ENCODE results near the gene MAST3.

Gene MAST3

DNA sequence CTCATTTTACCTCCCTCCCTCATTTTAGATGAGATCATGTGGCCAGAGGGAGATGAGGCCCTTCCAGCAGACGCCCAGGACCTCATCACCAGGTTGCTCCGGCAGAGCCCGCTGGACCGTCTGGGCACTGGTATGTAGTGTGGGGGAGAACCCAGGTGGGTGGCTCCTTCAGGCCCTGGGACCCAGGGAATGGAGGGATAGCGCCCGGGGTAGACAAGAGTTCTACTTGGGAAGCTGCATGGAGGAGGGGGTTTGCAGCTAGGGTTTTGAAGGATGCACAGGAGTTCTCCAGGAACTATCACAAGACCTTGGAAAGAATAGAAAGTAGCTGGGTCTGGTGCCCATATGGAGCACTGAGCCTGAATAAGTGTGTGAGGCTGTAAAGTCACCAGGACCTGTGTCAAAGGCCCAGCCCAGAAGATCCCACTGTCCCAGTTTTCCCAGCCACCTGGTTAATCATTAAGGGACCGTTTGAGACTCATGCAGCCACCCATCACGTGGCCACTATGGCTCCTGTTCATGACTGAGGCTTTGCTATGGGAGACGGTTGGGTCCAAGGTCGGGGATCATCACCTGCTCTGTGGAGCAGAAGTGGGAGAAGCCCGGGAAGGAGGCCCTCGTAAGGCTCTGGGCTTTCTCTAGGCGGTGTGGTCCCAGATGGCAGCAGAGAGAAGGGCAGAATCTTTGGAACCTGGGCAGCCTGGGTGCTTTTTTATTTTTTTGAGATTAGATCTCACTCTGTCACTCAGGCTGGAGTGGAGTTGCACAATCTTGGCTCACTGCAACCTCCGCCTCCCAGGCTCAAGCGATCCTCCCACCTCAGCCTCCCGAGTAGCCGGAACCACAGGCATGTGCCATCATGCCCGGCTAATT is 38.4 kb downstream of the MAST3 start:
- no peak for DNase-seq (ENCODE audit: low read depth in 2 of 3, low spot score in 2 of 3)

DNA sequence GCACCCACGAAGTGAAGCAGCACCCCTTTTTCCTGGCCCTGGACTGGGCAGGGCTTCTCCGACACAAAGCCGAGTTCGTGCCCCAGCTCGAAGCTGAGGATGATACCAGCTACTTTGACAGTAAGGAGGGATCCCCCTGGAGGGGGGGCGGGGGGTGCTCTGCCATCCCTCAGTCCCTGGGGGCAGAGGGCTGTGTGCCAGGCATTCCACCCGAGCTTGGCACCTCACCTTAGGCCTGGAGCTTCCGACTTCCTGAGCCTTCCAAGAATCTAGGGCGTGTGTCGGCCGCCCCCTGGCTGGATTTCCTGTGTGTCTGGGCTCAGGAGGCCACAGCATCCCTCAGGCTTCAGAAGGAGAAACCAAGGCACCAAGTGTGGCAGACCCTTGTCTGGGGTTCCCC is 39.7 kb downstream of the MAST3 start:
- DNase-seq (ENCODE audit: low read depth in 2 of 3, low spot score in 2 of 3) = no peak

DNA sequence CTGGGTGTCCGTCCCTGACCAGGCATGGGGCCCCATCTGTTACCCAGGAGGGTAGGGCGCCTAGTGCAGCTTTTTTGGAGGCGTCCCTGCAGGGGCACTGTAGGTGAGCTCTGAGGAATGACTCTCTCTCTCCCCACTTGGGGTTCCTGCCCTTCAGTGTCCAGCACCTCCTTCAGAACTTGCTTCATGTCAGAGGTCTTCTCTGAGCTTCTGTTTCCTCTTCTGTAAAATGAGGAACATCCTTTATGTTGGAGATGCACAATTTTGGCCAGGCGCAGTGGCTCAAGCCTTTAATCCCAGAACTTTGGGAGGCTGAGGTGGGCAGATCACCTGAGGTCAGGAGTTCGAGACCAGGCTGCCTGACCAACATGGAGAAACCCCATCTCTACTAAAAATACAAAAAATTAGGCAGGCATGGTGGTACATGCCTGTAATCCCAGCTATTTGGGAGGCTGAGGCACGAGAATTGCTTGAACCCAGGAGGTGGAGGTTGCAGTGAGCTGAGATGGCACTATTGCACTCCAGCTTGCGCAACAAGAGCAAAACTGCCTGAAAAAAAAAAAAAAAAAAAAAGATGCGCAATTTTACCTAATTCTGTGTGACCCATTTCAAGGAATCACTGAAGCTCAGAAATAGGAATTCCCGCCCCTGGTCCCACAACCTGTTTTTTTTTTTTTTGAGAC is 40.2 kb downstream of the MAST3 start:
- no peak for DNase-seq (ENCODE audit: low read depth in 2 of 3, low spot score in 2 of 3)

DNA sequence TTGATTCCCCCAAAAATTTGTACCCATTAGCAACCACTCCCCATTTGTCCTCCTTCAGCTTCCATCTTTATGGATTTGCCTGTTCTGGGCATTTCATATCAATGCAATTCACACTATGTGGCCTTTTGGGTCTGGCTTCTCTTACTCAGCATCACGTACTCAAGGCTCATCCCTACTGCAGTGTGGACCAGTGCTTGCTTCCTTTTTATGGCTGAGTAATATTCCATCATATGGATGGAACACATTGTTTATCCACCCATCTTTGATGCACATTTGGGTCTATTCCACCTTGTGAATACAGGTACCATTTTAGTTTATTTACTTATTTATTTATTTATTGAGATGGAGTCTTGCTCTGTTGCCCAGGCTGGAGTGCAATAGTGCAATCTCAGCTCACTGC is 42.9 kb downstream of the MAST3 start:
- DNase-seq (ENCODE audit: low read depth in 2 of 3, low spot score in 2 of 3) = no peak

DNA sequence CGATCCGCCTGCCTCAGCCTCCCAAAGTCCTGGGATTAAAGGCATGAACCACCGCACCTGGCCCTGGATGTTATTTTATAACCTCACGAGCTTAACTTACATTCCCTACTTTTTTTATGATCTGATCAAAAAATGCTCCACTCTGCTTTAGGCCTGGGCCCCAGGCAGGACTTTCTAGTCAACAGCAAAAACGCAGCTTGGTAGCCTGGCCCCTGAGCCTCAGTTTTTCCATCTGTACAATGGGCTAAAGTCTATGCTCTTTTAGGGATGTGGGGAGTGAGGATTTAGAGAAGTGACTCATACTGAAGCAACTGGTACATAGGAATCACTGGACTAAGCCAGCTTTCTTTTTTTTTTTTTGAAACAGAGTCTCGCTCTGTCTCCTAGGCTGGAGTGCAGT is 43.5 kb downstream of the MAST3 start:
- DNase-seq (ENCODE audit: low read depth in 2 of 3, low spot score in 2 of 3) = no peak

DNA sequence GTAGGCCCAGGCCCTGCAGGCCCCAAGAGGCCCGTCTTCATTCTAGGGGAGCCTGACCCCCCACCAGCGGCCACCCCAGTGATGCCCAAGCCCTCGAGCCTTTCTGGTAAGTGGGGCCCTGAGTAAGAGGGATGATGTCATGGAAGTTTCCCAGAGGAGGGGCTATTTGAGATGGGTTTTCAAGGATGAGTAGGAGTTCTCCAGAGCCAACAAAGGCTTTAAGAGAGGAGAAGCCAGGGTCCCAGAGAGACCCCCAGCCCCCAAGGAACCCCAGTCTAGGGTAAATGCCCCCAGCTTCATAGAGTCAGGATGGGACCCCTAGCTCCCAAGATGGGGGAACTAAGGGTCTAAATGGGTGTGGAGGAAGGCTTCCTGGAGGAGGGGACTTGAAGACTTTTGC is 46.3 kb downstream of the MAST3 start:
- no peak for DNase-seq (ENCODE audit: low read depth in 2 of 3, low spot score in 2 of 3)

DNA sequence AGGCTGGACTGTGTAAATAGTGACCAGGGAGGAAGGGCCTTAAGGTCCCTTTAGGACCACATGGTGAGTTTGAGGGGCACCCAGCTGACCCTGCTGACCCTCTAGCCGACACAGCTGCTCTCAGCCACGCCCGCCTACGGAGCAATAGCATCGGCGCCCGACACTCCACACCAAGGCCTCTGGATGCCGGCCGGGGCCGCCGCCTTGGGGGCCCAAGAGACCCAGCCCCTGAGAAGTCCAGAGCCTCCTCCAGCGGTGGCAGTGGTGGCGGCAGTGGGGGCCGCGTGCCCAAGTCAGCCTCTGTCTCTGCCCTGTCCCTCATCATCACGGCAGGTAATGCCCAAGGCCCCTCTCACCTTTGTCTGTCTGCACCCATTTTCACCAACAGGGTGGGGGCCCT is 46.8 kb downstream of the MAST3 start:
- DNase-seq (ENCODE audit: low read depth in 2 of 3, low spot score in 2 of 3) = no peak

DNA sequence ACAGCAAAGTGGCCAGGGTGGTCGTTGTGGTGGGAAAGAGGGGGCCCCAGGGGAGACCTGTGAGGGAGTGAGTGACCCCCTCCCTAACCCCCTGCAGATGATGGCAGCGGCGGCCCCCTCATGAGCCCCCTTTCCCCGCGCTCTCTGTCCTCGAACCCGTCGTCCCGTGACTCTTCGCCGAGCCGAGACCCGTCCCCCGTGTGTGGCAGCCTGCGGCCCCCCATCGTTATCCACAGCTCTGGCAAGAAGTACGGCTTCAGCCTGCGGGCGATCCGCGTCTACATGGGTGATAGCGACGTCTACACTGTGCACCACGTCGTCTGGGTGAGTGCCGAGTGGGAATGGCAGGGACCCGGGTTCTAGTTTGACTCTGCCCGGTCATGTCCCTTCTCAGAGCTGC is 47.3 kb downstream of the MAST3 start:
- DNase-seq (ENCODE audit: low read depth in 2 of 3, low spot score in 2 of 3) = no peak

DNA sequence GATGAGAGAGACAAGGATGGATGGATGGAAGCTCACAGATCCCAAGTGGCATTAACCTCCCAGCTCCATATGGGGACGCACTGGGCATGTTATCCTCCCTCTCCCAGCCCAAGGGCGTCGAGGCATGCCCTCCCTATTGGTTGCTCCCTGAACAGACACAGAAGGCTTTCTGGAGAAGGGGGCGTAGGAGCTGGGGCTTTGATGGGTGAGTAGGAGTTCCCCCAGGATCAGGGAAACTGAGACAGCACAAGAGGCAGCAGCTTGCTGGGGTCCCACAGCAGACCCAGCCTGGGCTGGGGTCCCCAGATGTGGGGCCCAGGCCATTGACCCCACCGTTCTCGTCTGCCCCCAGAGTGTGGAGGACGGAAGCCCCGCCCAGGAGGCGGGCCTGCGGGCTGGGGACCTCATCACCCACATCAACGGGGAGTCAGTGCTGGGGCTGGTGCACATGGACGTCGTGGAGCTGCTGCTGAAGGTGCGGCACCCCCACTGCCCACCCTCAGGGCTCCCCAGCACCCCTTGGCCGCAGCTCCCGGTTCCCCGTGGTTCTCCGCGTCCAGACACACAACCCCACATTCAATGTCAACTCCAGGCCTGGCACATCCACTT is 47.9 kb downstream of the MAST3 start:
- no peak for DNase-seq (ENCODE audit: low read depth in 2 of 3, low spot score in 2 of 3)

DNA sequence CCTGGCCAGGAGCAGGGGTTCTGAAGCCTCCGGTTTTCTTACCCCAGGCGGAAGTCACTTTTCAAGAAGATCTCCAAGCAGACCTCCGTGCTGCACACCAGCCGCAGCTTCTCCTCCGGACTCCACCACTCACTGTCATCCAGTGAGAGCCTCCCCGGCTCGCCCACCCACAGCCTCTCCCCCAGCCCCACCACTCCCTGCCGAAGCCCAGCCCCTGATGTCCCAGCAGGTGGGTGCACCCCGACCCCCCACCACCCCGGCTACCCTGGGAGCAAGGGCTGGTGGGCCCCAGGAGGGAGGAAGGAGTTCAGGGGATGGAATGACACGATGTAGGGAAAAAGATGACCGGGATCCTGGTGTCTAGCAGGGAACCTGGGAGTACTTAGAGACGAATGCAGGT is 49.8 kb downstream of the MAST3 start:
- DNase-seq (ENCODE audit: low read depth in 2 of 3, low spot score in 2 of 3) = no peak

DNA sequence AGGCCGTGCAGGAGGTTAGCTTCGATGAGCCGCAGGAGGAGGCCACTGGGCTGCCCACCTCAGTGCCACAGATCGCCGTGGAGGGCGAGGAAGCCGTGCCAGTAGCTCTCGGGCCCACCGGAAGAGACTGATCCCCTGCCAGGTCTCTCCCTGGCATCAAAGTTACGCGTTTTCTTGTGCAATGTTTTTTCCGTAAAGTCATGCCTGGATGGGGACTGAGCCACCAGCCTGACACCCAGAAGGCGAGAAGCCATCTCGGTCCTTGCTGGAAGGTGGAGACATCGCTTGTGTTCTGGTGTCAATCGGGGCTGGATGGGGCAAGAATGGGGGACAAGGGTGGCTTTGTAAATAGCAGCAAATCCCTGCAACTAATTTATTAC is 52.0 kb downstream of the MAST3 start:
- no peak for DNase-seq (ENCODE audit: low read depth in 2 of 3, low spot score in 2 of 3)

DNA sequence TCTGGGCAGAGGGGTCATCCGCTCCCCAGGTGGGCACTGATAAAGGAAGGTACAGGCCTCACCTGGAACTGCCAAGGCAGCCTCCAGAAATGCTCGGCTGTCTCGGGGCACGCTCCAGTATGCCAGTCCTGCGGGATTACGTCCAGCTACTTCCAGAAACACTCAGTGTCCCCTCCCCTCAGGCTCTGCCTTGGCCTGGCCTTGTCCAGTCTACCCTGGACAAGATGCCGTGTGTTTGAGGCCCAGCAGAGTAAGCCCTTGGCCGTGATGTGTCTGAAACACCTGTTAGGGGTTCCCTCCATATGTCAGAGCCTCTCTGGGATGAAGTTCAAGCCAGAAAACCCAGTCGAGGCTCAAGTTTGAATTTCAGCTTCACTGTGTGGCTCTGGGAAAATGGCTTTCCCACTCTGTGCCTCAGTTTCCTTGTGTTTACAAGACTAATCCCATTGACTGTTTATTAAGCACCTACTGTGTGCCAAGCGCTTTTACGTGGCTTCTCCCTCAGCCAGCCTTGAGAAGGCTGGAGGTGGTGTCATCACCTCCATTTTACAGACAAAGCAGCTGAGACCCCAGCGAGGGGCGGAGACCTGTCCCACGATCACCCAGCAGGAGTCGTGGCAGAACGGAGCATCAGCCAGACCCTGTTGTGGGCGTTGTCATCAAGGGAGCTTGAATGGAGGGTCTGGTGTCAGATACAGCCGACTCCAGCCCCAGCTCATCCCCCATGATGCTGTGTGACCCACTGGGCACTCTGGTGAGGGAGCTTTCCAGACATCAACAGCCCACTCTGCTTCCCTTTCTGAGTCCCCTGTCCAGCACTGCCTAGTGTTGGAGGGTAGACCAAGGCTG is 53.4 kb downstream of the MAST3 start:
- DNase-seq (ENCODE audit: low read depth in 2 of 3, low spot score in 2 of 3) = no peak

DNA sequence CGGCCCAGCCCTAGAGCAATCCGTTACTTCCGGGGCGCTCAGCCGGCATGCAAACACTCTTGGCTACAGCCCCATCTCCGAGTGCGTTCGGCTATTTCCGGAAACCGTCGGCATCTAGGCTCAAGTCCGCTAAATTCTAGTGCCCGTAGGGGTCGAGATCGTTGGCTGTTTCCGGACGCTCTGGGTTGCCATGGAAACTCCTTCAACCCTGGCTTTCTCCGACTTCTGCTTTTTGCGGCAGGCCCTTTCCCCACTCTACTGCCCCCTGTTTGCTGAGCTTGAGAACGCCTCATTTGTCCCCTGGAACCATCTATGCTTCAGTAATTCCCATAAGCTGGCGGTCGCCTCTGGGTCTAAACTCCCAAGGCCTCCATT is 54.9 kb downstream of the MAST3 start:
- DNase-seq (ENCODE audit: low read depth in 2 of 3, low spot score in 2 of 3) = peak; percentile 89 to 99 (median 97)

DNA sequence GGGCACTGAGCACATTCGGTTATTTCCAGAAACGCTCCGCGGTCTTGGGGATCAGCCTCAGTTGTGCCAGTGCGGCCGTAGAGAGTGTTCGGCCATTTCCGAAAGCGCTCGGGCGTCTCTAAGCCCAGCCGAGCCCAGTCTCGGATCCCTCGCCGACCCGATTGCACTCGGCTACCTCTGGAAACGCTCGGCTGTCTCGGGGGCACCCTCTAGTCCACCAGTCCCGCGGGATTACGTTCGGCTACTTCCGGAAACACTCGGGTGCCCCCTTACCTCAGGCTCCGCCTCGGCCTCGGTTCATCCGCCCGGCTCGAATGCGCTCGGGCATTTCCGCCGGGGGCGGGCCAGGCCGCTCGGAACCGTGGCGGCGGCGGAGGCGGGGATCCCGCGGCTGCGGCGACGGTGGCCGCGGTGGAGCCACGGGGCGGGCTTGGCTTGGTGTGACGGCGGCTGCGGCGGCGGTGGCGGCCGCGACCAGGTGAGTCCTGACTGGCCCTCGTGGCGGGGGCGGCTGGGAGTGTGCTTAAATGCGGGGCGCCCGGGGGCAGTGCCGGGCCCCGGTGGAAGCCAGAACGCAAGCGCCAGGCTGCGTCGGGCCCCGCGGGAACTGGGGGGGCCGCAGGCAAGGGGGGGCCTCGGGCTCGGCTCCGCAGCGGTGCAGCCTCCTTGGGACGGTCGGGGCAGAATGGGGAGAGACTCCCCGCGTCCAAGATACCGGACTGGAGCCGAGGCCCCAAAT is 55.4 kb downstream of the MAST3 start, which contains the start of gene PIK3R2:
TSS of gene PIK3R2 (plus strand) at position 347 of the 739 bp plus-strand sequence. CDS start 2,717 bp downstream, outside the sequence.
- peak; percentile 98 to 99 (median 98) for DNase-seq (ENCODE audit: low read depth in 2 of 3, low spot score in 2 of 3)

DNA sequence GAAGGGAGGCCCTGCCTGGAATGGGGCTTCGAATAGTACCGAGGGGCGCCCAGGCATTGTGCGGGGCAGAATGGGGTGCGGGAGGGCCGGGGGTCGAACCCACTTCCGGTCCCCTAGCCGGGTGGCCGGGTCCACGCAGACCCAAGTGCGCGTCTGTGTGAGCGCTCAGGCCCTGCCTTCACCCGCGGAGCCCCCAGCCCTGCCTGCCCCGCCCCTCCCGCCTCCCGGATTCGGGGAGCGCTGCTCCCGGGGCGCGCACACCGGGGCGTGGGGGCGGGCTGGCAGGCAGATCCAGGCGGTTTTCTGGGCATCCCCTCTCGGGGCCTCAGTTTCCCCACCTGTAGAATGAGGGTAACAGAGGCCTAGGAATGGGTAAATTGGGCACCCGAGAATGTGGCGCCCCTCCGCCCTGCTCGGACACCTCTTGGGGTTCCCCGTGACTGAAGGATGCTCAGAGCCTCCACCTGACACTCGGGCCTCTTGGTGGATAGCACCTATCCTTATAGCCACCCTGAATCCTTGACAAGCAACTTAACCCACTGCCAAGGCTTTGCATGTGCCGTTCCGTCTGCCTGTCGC is 56.1 kb downstream of the MAST3 start:
- DNase-seq (ENCODE audit: low read depth in 2 of 3, low spot score in 2 of 3) = no peak

DNA sequence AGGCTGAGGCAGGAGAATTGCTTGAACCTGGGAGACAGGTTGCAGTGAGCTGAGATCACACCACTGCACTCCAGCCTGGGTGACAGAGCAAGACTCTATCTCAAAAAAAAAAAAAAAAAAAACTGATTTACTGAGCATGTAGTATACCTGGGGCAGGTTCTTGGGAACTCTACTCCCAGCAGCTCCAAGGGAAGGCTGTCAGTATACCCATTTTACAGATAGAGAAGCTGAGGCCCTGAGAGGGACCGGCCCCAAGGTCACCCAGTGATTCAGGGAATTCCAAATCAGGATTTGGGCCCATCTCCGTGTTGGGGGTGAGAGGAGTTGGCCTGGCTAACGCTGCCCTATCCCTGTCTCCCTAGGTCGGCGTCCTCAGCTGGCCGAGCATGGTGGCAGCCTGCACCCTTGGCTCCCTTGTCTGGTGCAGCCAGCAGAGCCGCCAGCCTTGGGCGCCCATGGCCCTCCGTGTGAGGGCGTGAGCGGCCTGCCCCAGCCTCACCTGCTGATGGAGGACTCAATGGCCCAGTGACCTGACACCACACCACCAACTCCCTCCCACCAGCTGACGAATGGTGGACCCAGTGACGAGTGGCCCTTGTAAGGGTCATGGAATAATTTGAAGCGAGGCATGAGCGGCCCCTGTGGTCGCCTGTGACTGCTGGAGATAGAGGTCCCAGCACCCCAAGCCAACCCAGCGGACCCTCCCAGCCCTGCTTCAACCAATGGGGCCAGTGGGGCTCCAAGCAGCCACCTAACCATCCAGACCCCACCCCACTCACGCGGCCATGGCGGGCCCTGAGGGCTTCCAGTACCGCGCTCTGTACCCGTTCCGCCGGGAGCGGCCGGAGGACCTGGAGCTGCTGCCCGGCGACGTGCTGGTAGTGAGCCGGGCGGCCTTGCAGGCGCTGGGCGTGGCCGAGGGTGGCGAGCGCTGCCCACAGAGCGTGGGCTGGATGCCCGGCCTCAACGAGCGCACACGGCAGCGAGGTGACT is 57.8 kb downstream of the MAST3 start:
- no peak for DNase-seq (ENCODE audit: low read depth in 2 of 3, low spot score in 2 of 3)

DNA sequence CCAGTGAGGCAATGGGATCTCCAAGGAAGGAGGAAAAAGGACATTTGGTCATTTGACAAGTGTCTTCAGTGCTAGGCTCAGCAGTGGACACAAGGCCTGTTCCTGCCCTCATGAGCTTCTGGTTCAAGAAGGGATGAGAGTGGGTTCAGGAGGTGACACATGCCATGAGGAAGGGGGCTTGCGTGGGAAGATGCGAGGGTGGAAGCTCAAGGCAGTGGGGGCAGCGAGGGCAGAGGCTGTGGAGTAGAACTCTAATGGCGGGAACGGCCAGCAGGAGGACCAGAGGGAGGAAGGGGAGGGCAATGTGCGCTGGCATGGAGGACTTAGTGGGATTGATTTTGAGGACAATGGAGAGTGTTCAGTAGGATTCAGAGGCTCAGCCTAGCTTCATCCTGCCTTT is 58.7 kb downstream of the MAST3 start:
- no peak for DNase-seq (ENCODE audit: low read depth in 2 of 3, low spot score in 2 of 3)

DNA sequence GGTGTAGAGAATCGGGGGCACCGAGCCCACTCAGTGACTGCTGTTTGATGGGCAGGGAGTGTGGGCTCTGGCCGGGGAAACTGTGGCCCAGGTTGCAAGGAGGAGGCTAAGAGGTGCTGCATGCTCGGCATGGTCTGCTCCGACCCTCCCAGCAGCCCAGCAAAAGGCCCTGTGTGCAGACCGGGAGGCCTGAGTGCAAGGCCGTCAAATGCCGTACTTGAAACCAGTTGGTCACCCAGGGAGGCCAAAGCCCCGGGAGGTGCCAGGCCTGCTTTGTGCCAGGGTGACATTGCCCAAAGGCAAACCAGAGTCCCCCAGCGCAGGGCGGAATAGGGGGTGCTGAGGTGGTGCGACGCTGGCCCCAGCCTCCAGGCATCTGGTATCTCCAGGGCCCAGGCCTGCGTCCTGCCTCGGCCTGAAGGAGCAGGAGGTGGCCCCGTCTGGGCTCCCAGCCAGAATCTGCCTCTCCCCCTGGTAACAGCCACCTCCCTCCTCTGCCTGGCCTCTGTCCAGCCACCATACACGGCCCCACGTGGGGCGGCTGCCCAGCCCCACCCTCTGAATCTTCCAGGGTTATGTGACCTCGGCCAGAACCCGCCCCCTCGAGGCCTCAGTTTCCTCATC is 59.4 kb downstream of the MAST3 start:
- DNase-seq (ENCODE audit: low read depth in 2 of 3, low spot score in 2 of 3) = no peak
